ENCODE results near the gene OTP. TPM values are rescaled to one million over a fixed set of nuclear protein-coding genes. Genes with fewer than 3 reads are reported as not detected.

OTP gene
- total RNA-seq, 2 experiments from 2014 or later = not detected

Other genes with a start within 250 kb of the OTP start
- 10 to 100 TPM; 15.6 to 21.4 TPM for gene WDR41, start 146.4 kb downstream of the OTP start, total RNA-seq
- 100 to 1,000 TPM; 159 to 168 TPM for gene TBCA, start 137.6 kb upstream of the OTP start, total RNA-seq